Panc1 (cell line): ENCODE measurements around the gene ROPN1L.

Experiments used
- CTCF ChIP-seq: fragments of 450-650 bp; IDR thresholded peaks from 2 replicates; pipeline ENCODE4 v1.5.1; 2017; ENCODE audit warnings: mild to moderate bottlenecking
- TF ChIP-seq, protein P1 (sequence below), 2 experiments: IDR thresholded peaks; 2 replicates each; pipeline ENCODE4 v1.6.1; 2011 to 2012; ENCODE audit warnings: low read depth in 2 of 2, control low read depth in 1 of 2, low read length in 1 of 2, mild to moderate bottlenecking in 1 of 2, moderate library complexity in 1 of 2; ENCODE audit not compliant: insufficient read depth in 1 of 2

DNA sequence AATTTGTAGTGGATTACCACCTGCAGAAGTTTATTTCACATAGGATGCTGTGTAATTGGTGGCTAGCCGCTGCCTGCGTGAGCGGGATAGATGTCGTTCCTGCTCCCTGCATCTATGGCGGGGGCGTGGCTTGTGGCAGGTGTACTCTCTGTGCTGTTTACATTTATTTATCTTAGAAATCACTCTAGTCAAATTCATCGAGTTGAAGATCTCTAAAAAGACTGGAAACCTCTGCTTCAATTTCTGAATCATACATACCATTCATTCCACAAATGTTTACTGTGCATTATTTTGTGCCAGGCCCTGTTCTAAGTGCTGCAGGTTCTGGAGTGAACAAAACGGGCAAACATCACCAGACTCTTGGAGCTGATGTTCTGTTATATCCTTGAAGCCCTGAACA is 11.9 kb downstream of the ROPN1L start:
- TF ChIP-seq, protein P1, sequence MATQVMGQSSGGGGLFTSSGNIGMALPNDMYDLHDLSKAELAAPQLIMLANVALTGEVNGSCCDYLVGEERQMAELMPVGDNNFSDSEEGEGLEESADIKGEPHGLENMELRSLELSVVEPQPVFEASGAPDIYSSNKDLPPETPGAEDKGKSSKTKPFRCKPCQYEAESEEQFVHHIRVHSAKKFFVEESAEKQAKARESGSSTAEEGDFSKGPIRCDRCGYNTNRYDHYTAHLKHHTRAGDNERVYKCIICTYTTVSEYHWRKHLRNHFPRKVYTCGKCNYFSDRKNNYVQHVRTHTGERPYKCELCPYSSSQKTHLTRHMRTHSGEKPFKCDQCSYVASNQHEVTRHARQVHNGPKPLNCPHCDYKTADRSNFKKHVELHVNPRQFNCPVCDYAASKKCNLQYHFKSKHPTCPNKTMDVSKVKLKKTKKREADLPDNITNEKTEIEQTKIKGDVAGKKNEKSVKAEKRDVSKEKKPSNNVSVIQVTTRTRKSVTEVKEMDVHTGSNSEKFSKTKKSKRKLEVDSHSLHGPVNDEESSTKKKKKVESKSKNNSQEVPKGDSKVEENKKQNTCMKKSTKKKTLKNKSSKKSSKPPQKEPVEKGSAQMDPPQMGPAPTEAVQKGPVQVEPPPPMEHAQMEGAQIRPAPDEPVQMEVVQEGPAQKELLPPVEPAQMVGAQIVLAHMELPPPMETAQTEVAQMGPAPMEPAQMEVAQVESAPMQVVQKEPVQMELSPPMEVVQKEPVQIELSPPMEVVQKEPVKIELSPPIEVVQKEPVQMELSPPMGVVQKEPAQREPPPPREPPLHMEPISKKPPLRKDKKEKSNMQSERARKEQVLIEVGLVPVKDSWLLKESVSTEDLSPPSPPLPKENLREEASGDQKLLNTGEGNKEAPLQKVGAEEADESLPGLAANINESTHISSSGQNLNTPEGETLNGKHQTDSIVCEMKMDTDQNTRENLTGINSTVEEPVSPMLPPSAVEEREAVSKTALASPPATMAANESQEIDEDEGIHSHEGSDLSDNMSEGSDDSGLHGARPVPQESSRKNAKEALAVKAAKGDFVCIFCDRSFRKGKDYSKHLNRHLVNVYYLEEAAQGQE (IDR thresholded peaks at IDR 0.05; ENCODE audit: insufficient read depth in 1 of 2, low read depth in 2 of 2, low read length in 1 of 2): no peak
- no peak for TF ChIP-seq CTCF
